Activated CD4-positive, alpha-beta memory T cell treated with anti-CD3 and anti-CD28 coated beads, Interleukin-2, amount 10 ng/mL, durations not matched to agents 7 days and 5 days (primary cell): ENCODE results near the gene IFT25. TPM values are rescaled to one million over a fixed set of nuclear protein-coding genes. Genes with fewer than 3 reads are reported as not detected.
"Not testable (repeated sequence)": the region's sequence is repeated elsewhere in the genome, so short reads cannot be mapped to it uniquely, and the experiment has no call there.

Source experiments
- CTCF ChIA-PET: fragments of 350-600 bp; sonication (Branson Sonifier 250); formaldehyde crosslinking; loops from one replicate; lab custom pipeline; 2021; ENCODE audit warnings: antibody characterized with exemption, inconsistent platforms; lab: Charles Lee
- POLR2A ChIA-PET: fragments of 350-600 bp; sonication (Branson Sonifier 250); formaldehyde crosslinking; loops from one replicate; lab custom pipeline; 2021; ENCODE audit warnings: antibody characterized with exemption; lab: Charles Lee
- DNase-seq: peaks from one replicate; pipeline ENCODE4 v3.0.0-alpha.2; 2020
- H3K27ac Mint-ChIP-seq: one replicate; pipeline ENCODE4 v1.8.0; 2021; ENCODE audit warnings: mild to moderate bottlenecking, mixed read lengths
- H3K27me3 Mint-ChIP-seq: one replicate; pipeline ENCODE4 v1.8.0; 2021; ENCODE audit warnings: mixed read lengths
- H3K36me3 Mint-ChIP-seq: one replicate; pipeline ENCODE4 v1.8.0; 2021; ENCODE audit warnings: low read depth, mixed read lengths
- H3K4me1 Mint-ChIP-seq: one replicate; pipeline ENCODE4 v1.8.0; 2021; ENCODE audit warnings: mixed read lengths
- H3K4me3 Mint-ChIP-seq: one replicate; pipeline ENCODE4 v1.8.0; 2021; ENCODE audit warnings: mild to moderate bottlenecking, mixed read lengths
- H3K9me3 Mint-ChIP-seq: one replicate; pipeline ENCODE4 v1.8.0; 2021; ENCODE audit warnings: mixed read lengths
- total RNA-seq, 2 experiments: library from RNA; stranded (reverse); gene quantifications; one replicate each; pipeline ENCODE4 v1.2.3, GENCODE V29; 2021

IFT25 gene
- total RNA-seq, 2 experiments from 2014 or later, result 60.2 to 63.2 TPM

GRCh38 chr1:53891018-53891417 is 54.5 kb downstream of the IFT25 start:
- no peak for DNase-seq
- Mint-ChIP-seq H3K4me1 (peaks cover 31% of the 10 kb centered on the region), H3K27ac (no peak overlapping the region), H3K9me3 (no peaks in the 10 kb centered on the region), H3K36me3 (peaks cover 8% of the 10 kb centered on the region), H3K4me3 (no peak overlapping the region), H3K27me3 (peaks cover 12% of the 10 kb centered on the region)
- CTCF ChIA-PET, result interaction anchor here (1.4 to 2.0 kb wide), 3 partner anchors 54 to 68 kb away, joined by 3 to 10 read pairs (median 8); partner anchors contain the start of gene IFT25
- POLR2A ChIA-PET, result interaction anchor here (2.3 kb wide), 1 partner anchor 54 kb away, joined by 25 read pairs; the partner anchor contains the start of genes IFT25 and LRRC42

- CTCF ChIA-PET, result interaction anchor here (1.2 to 2.0 kb wide), 5 partner anchors 55 to 69 kb away, joined by 3 to 10 read pairs (median 4); partner anchors contain the start of gene IFT25
- H3K9me3 Mint-ChIP-seq, result no peaks in the 10 kb centered on the region
- H3K36me3 Mint-ChIP-seq, result peaks cover 6% of the 10 kb centered on the region
- H3K4me3 Mint-ChIP-seq, result peak overlapping the region; percentile 94
- POLR2A ChIA-PET, result interaction anchor here (1.0 to 2.3 kb wide), 5 partner anchors 9 to 59 kb away, joined by 3 to 25 read pairs (median 7); partner anchors contain the start of genes IFT25 and LRRC42
- peaks cover 8% of the 10 kb centered on the region for H3K27me3 Mint-ChIP-seq
- H3K27ac Mint-ChIP-seq, result no peak overlapping the region
- no peak for DNase-seq
- H3K4me1 Mint-ChIP-seq, result peaks cover 31% of the 10 kb centered on the region
These were observed 55.0 kb downstream of the IFT25 start for GRCh38 chr1:53890522-53890941.

- H3K4me1 Mint-ChIP-seq, result peaks cover 31% of the 10 kb centered on the region
- ChIA-PET POLR2A (interaction anchor here (0.8 to 2.3 kb wide), 11 partner anchors 9 to 76 kb away, joined by 3 to 25 read pairs (median 3); partner anchors contain the start of genes IFT25, LRRC42 and NDC1), CTCF (interaction anchor here (0.7 to 2.0 kb wide), 6 partner anchors 11 to 70 kb away, joined by 3 to 10 read pairs (median 4); partner anchors contain the start of gene IFT25)
- peak; percentile 91 for DNase-seq
- H3K27ac Mint-ChIP-seq, result peak within 1 kb of the TSS; percentile 80
- peak within 1 kb of the TSS; percentile 94 for H3K4me3 Mint-ChIP-seq
- peaks cover 3% of the 10 kb centered on the region for H3K27me3 Mint-ChIP-seq
- no peaks in the 10 kb centered on the region for H3K9me3 Mint-ChIP-seq
- H3K36me3 Mint-ChIP-seq, result peaks cover 4% of the 10 kb centered on the region
These were observed 55.9 kb downstream of the IFT25 start, which contains the start of gene YIPF1 for GRCh38 chr1:53889304-53890298. Gene YIPF1, minus strand, starts transcription at chr1:53889797. Its CDS starts 860 bp downstream, at chr1:53888937.

GRCh38 chr1:53888681-53889080 is 56.8 kb downstream of the IFT25 start:
- ChIA-PET POLR2A (interaction anchor here (1.0 to 2.3 kb wide), 5 partner anchors 29 to 59 kb away, joined by 3 to 25 read pairs (median 3); partner anchors contain the start of genes IFT25, LRRC42 and NDC1), CTCF (no interaction called here)
- Mint-ChIP-seq H3K36me3 (peaks cover 4% of the 10 kb centered on the region), H3K9me3 (no peaks in the 10 kb centered on the region), H3K27ac (no peak overlapping the region), H3K27me3 (peaks cover 2% of the 10 kb centered on the region), H3K4me1 (peaks cover 31% of the 10 kb centered on the region), H3K4me3 (peak overlapping the region; percentile 94)
- no peak for DNase-seq

GRCh38 chr1:53883600-53883999 is 61.9 kb downstream of the IFT25 start:
- ChIA-PET POLR2A (interaction anchor here (0.7 to 1.3 kb wide), 2 partner anchors 13 to 62 kb away, joined by 3 read pairs; partner anchors contain the start of gene IFT25), CTCF (interaction anchor here (0.6 to 1.5 kb wide), 2 partner anchors 62 to 66 kb away, joined by 3 to 6 read pairs; partner anchors contain the start of genes IFT25 and LRRC42)
- Mint-ChIP-seq H3K4me1 (peaks cover 11% of the 10 kb centered on the region), H3K36me3 (peaks cover 27% of the 10 kb centered on the region)
- H3K27ac Mint-ChIP-seq, DNase-seq, H3K27me3 Mint-ChIP-seq, H3K4me3 Mint-ChIP-seq, H3K9me3 Mint-ChIP-seq: not testable (repeated sequence)

GRCh38 chr1:53881853-53882252 is 63.6 kb downstream of the IFT25 start:
- H3K27ac Mint-ChIP-seq, POLR2A ChIA-PET, DNase-seq, H3K9me3 Mint-ChIP-seq, H3K27me3 Mint-ChIP-seq, H3K4me1 Mint-ChIP-seq, H3K4me3 Mint-ChIP-seq: not testable (repeated sequence)
- H3K36me3 Mint-ChIP-seq, result peaks cover 31% of the 10 kb centered on the region
- CTCF ChIA-PET, result interaction anchor here (1.3 to 4.6 kb wide), 4 partner anchors 22 to 78 kb away, joined by 3 to 35 read pairs (median 4); no protein-coding TSS in a partner anchor

GRCh38 chr1:53878492-53879105 is 66.9 kb downstream of the IFT25 start:
- Mint-ChIP-seq H3K27me3 (no peaks in the 10 kb centered on the region), H3K4me3 (no peak overlapping the region), H3K4me1 (no peaks in the 10 kb centered on the region), H3K9me3 (no peaks in the 10 kb centered on the region), H3K36me3 (peaks cover 31% of the 10 kb centered on the region), H3K27ac (no peak overlapping the region)
- POLR2A ChIA-PET, result interaction anchor here (1.2 to 1.3 kb wide), 2 partner anchors 9 to 21 kb away, joined by 3 read pairs; no protein-coding TSS in a partner anchor
- no peak for DNase-seq
- CTCF ChIA-PET, result interaction anchor here (0.7 to 4.6 kb wide), 19 partner anchors 9 to 204 kb away, joined by 3 to 35 read pairs (median 4); partner anchors contain the start of genes IFT25, LRRC42 and YIPF1

- DNase-seq, H3K27ac Mint-ChIP-seq, H3K27me3 Mint-ChIP-seq, POLR2A ChIA-PET, H3K9me3 Mint-ChIP-seq, H3K4me1 Mint-ChIP-seq, H3K4me3 Mint-ChIP-seq: not testable (repeated sequence)
- CTCF ChIA-PET, result interaction anchor here (0.9 to 2.0 kb wide), 2 partner anchors 15 to 84 kb away, joined by 3 to 11 read pairs; no protein-coding TSS in a partner anchor
- H3K36me3 Mint-ChIP-seq, result peaks cover 20% of the 10 kb centered on the region
These were observed 70.3 kb downstream of the IFT25 start for GRCh38 chr1:53875150-53875549.

- DNase-seq, result no peak
- Mint-ChIP-seq H3K27me3 (no peaks in the 10 kb centered on the region), H3K27ac (no peak overlapping the region), H3K36me3 (peaks cover 22% of the 10 kb centered on the region), H3K4me3 (no peak overlapping the region), H3K4me1 (no peaks in the 10 kb centered on the region), H3K9me3 (no peaks in the 10 kb centered on the region)
- ChIA-PET CTCF (interaction anchor here (1.3 to 7.0 kb wide), 3 partner anchors 13 to 87 kb away, joined by 4 to 50 read pairs (median 5); partner anchors contain the start of genes IFT25 and LRRC42), POLR2A (interaction anchor here (1.5 kb wide), 1 partner anchor 74 kb away, joined by 5 read pairs; the partner anchor contains the start of genes IFT25 and LRRC42)
These were observed 73.6 kb downstream of the IFT25 start for GRCh38 chr1:53871773-53872484.
